Fibroblast of peridontal ligament (primary cell): ENCODE results near the gene FANCE.

ENCODE experiments used
- DNase-seq: peaks from one replicate; pipeline ENCODE4 v3.0.0-alpha.2; 2010; ENCODE audit errors: extremely low read depth

The FANCE gene, protein sequence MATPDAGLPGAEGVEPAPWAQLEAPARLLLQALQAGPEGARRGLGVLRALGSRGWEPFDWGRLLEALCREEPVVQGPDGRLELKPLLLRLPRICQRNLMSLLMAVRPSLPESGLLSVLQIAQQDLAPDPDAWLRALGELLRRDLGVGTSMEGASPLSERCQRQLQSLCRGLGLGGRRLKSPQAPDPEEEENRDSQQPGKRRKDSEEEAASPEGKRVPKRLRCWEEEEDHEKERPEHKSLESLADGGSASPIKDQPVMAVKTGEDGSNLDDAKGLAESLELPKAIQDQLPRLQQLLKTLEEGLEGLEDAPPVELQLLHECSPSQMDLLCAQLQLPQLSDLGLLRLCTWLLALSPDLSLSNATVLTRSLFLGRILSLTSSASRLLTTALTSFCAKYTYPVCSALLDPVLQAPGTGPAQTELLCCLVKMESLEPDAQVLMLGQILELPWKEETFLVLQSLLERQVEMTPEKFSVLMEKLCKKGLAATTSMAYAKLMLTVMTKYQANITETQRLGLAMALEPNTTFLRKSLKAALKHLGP

DNA sequence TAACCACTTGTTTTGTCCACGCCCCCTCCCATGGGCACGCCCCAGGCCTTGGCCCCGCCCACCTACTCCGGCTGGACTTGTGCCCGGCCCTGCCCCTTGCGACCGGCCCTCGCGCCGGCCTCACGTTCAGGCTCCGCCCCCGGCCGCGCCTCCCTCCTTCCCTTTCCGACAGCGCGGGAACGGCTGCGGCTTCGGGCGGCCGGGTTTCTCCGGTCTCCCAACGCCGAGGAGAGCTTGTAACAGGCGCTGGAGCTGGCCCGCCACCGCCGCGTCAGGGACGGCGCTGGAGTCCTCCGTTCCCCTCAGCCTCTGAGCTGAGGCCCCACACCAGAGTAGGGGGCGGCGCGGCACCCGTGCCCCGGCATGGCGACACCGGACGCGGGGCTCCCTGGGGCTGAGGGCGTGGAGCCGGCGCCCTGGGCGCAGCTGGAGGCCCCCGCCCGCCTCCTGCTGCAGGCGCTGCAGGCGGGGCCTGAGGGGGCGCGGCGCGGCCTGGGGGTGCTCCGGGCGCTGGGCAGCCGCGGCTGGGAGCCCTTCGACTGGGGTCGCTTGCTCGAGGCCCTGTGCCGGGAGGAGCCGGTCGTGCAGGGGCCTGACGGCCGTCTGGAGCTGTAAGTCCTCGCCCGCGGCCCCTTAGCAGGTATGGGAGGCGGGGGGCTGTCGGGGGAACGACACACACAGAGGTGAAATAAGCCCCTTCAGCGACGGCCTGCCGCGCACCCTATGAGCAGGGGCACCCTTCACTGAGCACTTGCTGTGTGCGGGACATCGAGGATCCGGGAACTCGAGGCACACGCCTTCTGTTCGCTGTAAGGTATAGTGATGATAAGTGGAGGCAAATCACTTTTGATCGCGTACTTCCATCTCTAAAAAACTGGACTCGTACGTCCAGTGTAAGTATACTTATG, at the start of gene FANCE:
FANCE (plus strand) TSS at position 156 of the 908 bp plus-strand sequence; CDS start at position 364, 208 bp downstream.
- peak; percentile 82 for DNase-seq

DNA sequence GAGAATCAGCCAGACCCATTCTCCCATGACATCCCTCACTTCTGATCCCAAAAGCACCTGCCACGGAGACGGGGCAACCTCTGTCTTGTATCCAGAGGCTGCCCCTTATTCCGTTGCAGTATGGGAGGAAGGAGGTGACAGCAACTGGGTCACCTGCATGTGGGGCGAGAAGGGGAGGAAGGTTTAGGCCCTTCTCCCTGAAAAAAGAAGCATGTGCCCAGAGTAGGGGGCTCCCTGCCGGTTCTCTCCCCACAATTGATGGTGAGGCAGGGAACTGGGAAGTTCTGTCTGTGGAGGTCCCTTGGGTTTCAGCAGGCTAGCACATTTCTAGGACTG, 49.3 kb upstream of the FANCE start:
- no peak for DNase-seq

DNA sequence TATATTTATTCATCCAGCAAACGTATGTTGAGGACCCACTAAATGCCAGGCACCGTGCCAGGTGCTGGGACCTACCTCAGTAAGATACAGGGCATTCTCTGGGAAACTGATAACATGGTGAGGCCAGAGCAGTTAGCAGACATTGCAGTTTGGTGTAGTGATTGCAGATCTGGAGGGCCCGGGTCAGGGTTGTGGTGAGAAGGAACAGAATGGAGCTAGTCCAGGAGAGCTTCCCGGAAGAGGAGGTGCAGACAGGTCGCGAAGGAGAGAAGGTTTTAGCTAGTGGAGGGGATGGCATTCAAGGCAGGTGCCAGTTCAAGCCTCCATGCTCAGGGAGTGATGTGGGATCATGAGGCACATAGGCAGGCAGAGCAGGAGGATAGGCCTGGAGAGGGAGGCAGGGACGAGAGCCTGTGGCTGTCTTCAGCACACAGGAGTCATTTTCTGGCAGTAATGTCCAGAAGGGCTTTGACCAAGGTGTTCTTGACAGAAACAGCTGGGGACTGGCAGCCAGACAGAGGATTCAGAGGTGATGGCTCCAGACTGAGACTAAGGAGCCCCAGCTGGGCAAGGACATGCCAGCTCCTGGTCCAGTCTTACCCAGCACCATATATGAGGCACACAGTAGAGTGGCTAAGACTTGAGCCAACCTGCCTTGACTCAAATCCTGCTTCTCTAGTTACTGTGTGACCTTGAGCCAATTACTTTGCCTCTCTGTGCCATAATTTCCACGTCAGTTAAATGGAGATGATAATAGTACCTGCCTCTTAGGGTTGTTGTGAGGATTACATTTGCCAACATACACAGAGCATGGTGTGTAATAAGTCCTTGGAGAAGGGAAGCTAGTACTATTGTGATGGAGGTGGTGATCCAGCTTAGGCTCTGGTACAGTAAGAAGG, 48.3 kb upstream of the FANCE start:
- DNase-seq, result no peak

DNA sequence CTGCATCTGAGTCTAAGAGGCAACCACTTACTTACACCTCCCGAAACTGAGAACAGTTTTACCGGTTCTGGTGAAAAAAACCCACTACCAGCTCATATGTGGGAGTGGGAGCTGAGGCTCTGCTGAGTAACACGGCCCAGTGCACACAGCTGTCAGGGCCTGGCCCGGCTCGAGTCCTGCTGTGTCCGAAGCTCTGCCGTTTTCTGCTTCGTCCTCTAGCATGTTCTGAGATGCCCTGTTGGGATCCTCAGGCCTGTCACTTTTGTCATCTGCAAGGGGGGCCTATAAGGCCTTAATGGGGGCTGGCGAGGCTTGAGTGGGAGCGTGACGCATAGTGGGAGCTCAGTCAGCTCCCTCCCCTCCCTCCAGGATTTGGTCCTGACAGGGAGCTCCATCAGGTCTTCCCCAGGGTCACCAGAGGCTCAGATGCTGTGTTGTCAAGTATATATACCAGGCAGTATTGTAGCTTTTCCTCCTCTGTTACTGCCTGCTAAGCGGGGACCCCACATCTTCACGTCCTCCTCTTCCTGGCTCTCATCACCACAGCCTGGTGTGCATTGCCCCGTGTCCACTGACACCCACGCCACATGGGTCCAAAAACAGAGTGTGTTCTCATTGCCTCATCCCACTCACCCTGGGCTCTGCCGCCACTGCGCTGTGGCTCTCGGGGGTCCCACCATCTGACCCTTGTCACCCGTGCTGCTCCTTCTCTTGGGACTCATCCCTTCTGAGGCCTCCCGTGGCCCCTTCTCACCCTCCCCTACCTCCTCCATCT, 45.2 kb upstream of the FANCE start:
- no peak for DNase-seq

DNA sequence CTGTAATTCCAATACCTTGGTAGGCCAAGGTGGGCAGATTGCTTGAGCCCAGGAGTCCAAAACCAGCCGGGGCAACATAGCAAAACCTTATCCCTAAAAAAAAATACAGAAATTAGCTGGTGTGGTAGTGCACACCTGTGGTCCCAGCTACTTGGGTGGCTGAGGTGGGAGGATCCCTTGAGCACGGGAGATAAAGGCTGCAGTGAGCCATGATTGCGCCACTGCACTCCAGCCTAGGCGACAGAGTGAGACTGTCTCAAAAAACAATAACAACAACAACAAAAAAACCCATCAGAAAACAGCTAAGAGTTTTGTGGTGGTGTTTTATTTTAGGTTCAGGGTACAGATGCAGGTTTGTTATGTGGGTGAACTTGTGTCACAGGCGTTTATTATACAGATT, 42.9 kb upstream of the FANCE start:
- no peak for DNase-seq

DNA sequence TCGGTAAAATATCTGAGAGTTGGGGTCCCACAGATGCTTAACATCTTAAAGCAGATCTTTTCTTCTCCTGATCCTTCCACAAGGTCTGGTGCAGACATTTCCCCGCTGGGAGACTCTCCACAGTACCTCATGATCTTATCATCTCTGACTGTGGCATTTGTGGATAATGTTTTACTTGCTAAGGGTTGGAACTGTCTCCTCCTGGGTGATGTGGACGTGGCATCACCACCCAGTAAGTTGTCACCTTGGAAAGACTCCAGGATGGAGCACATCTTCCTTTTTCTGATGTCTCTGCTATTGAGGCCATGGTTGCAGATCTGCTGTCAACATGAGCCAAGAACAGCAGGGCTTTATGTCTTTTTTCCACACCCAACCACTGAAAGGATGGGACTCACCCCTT, 42.0 kb upstream of the FANCE start:
- DNase-seq, result no peak

DNA sequence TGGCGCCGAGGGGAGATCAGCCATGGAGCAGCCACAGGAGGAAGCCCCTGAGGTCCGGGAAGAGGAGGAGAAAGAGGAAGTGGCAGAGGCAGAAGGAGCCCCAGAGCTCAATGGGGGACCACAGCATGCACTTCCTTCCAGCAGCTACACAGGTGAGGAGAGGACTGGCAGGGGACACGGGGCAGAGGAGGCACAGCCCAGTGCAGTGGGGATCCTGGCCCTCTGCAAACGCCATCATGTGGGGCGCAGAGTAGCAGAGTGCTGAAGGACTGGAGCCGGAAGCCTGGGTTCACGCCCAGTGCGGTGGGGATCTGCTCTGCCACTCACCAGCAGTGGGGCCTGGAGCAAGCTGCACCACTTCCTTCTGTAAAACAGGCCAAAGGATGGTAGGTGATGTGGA, 41.1 kb upstream of the FANCE start:
- no peak for DNase-seq

DNA sequence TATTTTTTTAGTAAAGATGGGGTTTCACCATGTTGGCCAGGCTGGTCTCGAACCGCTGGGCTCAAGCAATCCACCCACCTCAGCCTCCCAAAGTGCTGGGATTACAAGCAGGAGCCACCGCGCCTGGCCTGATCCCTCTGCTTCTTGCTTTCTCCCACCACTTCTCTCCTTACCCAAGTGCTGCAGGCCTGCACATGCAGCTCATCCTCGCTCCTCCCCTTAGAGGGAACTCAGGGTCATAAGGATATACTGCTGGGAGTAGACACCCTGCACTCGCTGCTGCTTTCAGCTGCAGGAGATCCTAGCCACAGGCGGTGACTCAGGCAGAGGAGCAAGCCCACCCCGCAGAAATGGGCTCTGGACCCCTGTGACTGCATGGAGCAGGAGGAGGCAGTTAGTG, 40.0 kb upstream of the FANCE start:
- no peak for DNase-seq

DNA sequence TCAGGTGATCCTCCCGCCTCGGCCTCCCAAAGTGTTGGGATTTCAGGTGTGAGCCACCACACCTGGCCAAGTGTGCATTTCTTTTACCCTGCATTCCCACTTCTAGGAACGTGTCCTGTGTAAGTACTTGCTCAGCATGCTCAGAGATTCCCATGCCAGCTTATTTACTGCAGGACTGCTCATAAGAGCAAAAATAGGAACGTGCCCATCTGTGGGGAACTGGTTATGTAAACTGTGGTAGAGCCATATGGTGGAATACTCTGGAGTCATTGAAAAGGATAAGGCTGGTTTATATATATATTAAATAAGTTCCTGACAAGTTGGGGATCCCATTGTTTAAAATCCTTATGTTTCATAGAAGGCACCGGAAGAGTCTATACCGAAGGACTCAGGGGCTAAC, 38.2 kb upstream of the FANCE start:
- peak; percentile 27 for DNase-seq

DNA sequence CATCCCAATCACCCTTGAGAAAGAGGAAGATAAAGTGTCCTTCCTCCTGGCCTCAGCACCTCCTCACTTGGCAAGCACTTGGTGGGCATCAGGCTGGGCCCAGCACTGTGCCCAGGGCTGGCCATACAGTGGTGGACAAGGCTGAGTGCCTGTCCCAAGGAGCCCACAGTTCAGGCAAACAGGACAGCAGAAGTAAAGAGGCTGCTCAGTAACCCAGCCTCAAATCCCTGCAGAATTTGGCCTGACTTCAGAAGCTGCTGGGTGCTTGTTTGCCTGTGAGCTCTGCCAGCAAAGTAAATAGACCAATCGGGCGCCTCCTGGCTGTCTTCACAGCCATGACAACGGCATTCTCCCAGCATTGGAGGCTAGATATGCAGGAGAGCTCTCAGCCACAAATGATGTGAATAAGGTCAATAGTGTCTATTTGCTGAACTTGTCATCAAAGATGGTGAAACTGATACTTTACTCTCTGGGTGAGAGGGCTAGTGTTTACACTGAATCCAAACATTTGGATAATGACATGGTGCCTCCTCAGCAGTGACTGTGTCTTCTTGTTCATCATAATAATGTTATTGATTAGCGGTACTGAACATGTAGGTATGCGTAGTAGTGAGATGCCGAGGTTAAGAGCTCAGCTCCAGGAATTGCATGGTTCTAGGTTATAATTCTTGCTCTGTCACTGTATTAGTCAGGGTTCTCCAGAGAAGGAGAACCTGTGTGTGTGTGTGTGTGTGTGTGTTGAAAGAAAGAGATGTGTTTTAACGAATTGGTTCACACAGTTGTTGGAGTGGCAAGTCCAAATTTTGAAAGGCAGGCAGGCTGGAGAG, 36.9 kb upstream of the FANCE start:
- peak; percentile 91 for DNase-seq

DNA sequence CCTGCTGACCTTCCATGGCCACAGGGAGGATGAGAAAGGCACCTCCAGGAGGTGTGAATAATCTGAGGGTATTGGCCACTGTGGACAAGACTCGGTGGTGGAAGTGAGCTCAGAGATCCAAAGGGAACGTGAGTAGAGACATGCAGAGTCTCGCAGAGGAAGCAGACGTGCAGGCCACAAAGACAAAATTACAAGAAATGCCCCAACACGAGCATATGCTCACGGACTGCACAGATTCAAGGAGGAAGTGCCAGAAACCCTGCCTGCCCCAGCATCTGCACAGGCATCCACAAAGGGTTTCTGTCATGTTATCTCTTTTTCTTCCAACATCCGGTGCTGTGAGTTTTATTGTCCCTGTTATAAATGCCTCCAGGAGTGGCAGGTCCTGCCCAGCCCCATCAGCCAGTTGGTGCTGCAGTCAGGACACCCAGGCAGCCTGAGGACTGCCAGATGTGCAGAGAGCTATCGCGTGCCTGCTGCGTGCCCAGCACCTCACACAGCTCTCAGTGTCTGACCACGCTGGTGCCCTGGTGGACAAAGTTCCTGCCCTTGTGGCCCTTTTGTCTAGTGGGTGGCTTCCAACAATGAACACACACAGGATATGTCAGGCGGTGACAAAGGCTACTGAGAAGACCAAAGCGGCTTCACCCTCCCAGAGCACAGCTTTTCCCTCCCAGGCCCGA, 34.0 kb upstream of the FANCE start:
- no peak for DNase-seq

DNA sequence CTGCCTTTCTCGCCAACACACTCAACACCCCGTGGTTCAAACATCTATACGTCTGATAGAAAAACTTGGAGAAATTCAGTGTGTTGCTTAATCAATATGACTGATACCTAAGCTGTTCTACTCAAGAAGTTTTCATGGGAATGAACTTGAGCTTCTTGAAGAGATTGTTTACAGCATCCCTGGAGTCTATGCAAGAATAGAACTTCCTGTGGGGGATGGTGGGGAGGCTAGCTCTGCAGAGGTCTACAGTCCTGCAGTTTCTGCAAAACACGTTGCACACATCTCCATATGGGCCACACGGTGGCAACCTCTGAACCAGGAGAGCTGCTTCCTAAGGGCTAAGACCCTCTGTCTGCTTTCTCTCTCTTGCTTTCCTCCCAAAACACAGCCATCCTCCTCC, 32.7 kb upstream of the FANCE start:
- peak; percentile 70 for DNase-seq

DNA sequence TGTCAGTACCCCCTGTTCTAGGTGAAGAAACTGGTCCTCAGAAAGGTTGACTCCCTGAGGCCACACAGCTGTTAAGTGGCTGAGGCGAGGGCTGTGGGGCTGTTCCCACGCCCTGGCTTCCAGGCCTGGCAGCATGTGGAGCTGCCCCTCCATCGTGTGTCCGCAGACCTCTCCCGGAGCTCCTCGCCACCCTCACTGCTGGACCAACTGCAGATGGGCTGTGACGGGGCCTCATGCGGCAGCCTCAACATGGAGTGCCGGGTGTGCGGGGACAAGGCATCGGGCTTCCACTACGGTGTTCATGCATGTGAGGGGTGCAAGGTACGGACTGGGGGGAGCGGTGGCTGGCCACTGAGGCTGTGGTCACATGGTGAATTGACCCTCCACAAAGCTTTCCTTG, 32.2 kb upstream of the FANCE start:
- DNase-seq, result no peak

DNA sequence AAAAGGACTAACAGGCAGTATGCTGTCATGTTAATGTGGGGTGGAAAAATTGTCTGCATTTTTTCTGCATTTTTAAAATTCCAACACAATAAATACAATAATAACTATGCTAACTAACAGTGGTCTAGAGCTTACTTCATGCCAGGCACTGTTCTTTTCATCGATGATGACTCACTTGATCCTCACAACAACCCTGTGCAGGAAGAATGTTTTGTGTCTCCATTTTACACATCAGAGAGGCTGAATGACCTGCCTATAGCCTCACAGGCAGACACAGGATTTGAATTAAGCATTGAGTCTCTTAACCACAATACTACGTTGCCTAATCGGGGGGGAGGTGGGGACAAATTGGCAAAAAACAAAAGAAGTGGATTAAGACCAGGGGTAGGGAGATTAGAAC, 26.9 kb upstream of the FANCE start:
- peak; percentile 86 for DNase-seq

DNA sequence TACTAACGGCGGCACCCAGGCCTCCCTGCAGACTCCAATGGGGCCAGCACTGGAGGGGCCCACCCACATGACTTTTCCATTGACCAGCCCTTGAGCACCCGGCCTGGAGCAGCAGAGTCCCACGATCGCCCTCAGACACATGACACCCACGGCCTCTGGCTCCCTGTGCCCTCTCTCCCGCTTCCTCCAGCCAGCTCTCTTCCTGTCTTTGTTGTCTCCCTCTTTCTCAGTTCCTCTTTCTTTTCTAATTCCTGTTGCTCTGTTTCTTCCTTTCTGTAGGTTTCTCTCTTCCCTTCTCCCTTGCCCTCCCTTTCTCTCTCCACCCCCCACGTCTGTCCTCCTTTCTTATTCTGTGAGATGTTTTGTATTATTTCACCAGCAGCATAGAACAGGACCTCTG, 26.1 kb upstream of the FANCE start:
- no peak for DNase-seq

DNA sequence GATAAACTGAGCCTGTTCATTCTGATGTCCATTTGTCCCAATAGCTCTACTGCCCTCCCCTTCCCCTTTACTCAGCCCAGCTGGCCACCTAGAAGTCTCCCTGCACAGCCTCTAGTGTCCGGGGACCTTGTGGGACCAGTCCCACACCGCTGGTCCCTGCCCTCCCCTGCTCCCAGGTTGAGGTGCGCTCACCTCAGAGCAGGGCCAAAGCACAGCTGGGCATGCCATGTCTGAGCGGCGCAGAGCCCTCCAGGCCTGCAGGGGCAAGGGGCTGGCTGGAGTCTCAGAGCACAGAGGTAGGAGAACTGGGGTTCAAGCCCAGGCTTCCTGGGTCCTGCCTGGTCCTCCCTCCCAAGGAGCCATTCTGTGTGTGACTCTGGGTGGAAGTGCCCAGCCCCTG, 24.7 kb upstream of the FANCE start:
- no peak for DNase-seq

DNA sequence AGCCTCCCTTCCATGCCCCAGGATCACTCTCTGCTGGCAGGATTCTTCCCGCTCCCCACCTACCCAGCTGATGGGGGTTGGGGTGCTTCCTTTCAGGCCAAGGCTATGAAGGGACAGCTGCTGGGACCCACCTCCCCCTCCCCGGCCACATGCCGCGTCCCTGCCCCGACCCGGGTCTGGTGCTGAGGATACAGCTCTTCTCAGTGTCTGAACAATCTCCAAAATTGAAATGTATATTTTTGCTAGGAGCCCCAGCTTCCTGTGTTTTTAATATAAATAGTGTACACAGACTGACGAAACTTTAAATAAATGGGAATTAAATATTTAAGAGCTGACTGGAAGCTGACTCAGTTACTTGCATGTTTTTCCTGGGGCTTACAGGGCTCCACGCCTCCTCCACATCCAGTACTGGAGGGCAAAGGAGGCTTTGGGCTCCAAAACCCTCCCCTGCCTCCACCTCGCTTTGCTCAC, 24.3 kb upstream of the FANCE start:
- peak; percentile 68 for DNase-seq

DNA sequence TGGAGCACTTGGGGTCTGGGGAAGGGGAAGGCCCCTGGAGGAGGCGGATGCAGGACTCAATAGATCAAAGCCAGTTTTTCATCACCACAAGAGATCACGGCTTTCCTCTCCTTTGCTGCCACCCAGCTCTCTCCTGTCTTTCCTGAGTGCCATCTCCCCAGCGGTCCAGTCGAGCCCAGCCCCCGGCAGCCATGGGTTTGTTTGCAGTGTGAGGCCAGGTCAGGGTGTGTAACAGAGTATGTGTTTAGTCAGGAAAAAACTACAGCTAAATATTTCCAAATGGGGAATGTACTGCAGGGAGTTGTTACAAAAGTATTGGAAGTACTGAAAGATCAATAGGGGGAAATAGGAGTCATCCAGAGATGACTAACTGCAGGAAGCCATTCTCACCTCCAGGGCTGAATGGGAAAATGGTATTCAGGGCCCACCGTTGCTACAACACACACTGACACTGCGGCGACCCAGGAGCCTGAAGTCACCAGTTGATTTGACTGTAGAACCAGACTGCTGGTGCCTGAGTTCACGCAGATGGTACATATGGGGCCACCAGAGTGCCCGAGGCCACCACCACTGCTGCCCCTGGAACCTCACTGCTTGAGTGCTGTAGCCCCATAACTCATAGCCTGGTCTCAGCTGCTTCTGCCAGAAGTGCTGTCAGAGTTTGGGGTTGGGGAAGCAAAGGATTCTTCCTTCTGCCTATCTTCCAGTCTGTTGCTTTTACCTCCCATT, 23.6 kb upstream of the FANCE start:
- DNase-seq, result no peak

DNA sequence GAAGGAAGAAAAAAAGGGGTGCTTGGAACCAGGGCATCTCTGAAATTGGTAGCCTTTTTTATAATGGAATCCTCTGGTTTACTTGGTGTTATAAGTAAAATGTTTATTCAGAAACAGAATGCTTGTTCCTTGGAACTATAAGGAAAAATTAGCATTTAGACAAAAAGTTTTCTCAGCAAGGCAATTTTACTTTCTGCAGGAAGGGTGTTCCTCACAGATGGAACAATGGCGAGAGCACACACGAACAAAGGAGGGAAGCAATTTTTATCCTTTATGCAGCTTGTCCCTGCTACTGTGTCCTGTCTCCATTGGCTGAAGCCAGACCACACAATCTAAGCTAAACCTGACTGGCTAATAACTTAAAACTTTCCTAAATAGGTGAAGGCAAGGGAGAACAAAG, 22.7 kb upstream of the FANCE start:
- DNase-seq, result no peak
